CD14-positive monocyte (primary cell): ENCODE data around the gene ROBO2. TPM values are rescaled to one million over a fixed set of nuclear protein-coding genes. Genes with fewer than 3 reads are reported as not detected.

Source experiments
- DNase-seq, 3 donors: peaks; one replicate each; pipeline ENCODE4 v3.0.0-alpha.2; 2011 to 2022
- H2AFZ ChIP-seq: 2 replicates; pipeline ENCODE4 v1.6.0; 2012; ENCODE audit warnings: mild to moderate bottlenecking, low read depth, low read length, inconsistent platforms; ENCODE audit not compliant: insufficient read depth, poor library complexity, severe bottlenecking
- H3K27ac ChIP-seq, 2 donors: 1 replicate in 1 of 2; 2 replicates in 1 of 2; pipeline ENCODE4 v1.5.1; 2012 to 2013; ENCODE audit warnings: low read length in 2 of 2, control low read depth in 1 of 2, inconsistent platforms in 1 of 2, low read depth in 1 of 2, mild to moderate bottlenecking in 1 of 2
- H3K27me3 ChIP-seq, 2 donors: one replicate each; pipeline versions ENCODE4 v1.6.0 to v1.6.1; 2011 to 2013; ENCODE audit warnings: low read length in 2 of 2; ENCODE audit not compliant: control insufficient read depth in 2 of 2, insufficient read depth in 2 of 2
- H3K36me3 ChIP-seq, 2 donors: replicated peaks in 1 of 2; 1 replicate in 1 of 2; 2 replicates in 1 of 2; pipeline versions ENCODE4 v1.5.1 to v1.6.1; 2012 to 2013; ENCODE audit warnings: low read length in 2 of 2, control low read depth in 1 of 2, inconsistent platforms in 1 of 2, mild to moderate bottlenecking in 1 of 2; ENCODE audit not compliant: insufficient read depth in 2 of 2, control insufficient read depth in 1 of 2
- H3K4me1 ChIP-seq, 2 donors: 1 replicate in 1 of 2; 2 replicates in 1 of 2; pipeline versions ENCODE4 v1.5.1 to v1.6.1; 2012 to 2013; ENCODE audit warnings: low read length in 2 of 2, control low read depth in 1 of 2, inconsistent platforms in 1 of 2, mild to moderate bottlenecking in 1 of 2, moderate library complexity in 1 of 2; ENCODE audit not compliant: insufficient read depth in 2 of 2, control insufficient read depth in 1 of 2
- H3K4me2 ChIP-seq: replicated peaks from 2 replicates; pipeline ENCODE3; 2012; ENCODE audit warnings: low read length, moderate library complexity, mild to moderate bottlenecking; ENCODE audit not compliant: poor library complexity, severe bottlenecking; ENCODE audit errors: extremely low read depth
- H3K4me3 ChIP-seq, 3 experiments: fragments of 200-600 bp in 1 of 3; sonication (generic) in 1 of 3; replicated peaks in 1 of 3; 1 replicate in 2 of 3; 2 replicates in 1 of 3; pipeline ENCODE4 v1.5.1; 2011 to 2013; ENCODE audit warnings: low read length in 3 of 3, mild to moderate bottlenecking in 3 of 3, control low read depth in 2 of 3, low read depth in 2 of 3, inconsistent platforms in 1 of 3, moderate library complexity in 1 of 3
- H3K79me2 ChIP-seq: 2 replicates; pipeline ENCODE4 v1.6.0; 2012; ENCODE audit warnings: mild to moderate bottlenecking, control low read depth, inconsistent platforms, low read length, moderate library complexity; ENCODE audit not compliant: insufficient read depth
- H3K9ac ChIP-seq: 2 replicates; pipeline ENCODE4 v1.6.0; 2017; ENCODE audit warnings: low read length, mild to moderate bottlenecking; ENCODE audit not compliant: insufficient read depth, poor library complexity, severe bottlenecking
- H3K9me3 ChIP-seq, 2 donors: replicated peaks in 1 of 2; 1 replicate in 1 of 2; 2 replicates in 1 of 2; pipeline versions ENCODE4 v1.5.1 to v1.6.1; 2012 to 2013; ENCODE audit warnings: low read length in 2 of 2, control low read depth in 1 of 2; ENCODE audit not compliant: control insufficient read depth in 1 of 2, insufficient read depth in 1 of 2
- H4K20me1 ChIP-seq: 2 replicates; pipeline ENCODE4 v1.6.0; 2012; ENCODE audit warnings: mild to moderate bottlenecking, low read length, control low read depth, moderate library complexity; ENCODE audit not compliant: insufficient read depth
- H3K27ac Mint-ChIP-seq, 7 donors: one replicate each; pipeline ENCODE4 v1.8.0; 2020; ENCODE audit warnings: mild to moderate bottlenecking in 7 of 7, mixed read lengths in 7 of 7, moderate library complexity in 6 of 7, inconsistent platforms in 2 of 7
- H3K27me3 Mint-ChIP-seq, 3 donors: one replicate each; pipeline ENCODE4 v1.8.0; 2021 to 2022; ENCODE audit warnings: low read depth in 3 of 3, mild to moderate bottlenecking in 3 of 3, mixed read lengths in 3 of 3, moderate library complexity in 3 of 3, inconsistent platforms in 1 of 3
- H3K36me3 Mint-ChIP-seq, 2 donors: one replicate each; pipeline ENCODE4 v1.8.0; 2020; ENCODE audit warnings: mixed read lengths in 2 of 2, inconsistent platforms in 1 of 2, mild to moderate bottlenecking in 1 of 2
- H3K4me1 Mint-ChIP-seq: one replicate; pipeline ENCODE4 v1.8.0; 2020; ENCODE audit warnings: mild to moderate bottlenecking, mixed read lengths
- H3K4me3 Mint-ChIP-seq, 2 donors: one replicate each; pipeline ENCODE4 v1.8.0; 2020; ENCODE audit warnings: mild to moderate bottlenecking in 2 of 2, mixed read lengths in 2 of 2, moderate library complexity in 1 of 2
- H3K9me3 Mint-ChIP-seq, 7 donors: one replicate each; pipeline ENCODE4 v1.8.0; 2020 to 2022; ENCODE audit warnings: mixed read lengths in 7 of 7, mild to moderate bottlenecking in 6 of 7, moderate library complexity in 6 of 7, inconsistent platforms in 2 of 7
- CTCF ChIP-seq: fragments of 200-600 bp; IDR thresholded peaks from one replicate; pipeline ENCODE4 v1.8.0; 2022; ENCODE audit warnings: antibody characterized with exemption, mild to moderate bottlenecking
- WGBS: methylation state at CpG from one replicate; pipeline ENCODE4 v1.1.5; 2013; ENCODE audit warnings: missing lambda C conversion rate; ENCODE audit not compliant: insufficient coverage; 5-methylcytosine and 5-hydroxymethylcytosine counted together
- intact Hi-C, 2 donors: fragments of 100-400 bp; cut with micrococcal nuclease; formaldehyde crosslinking; loops; one replicate each; pipeline versions ENCODE4 v1.15.0 to v1.15.1; 2023
- polyA plus RNA-seq, 3 donors: library from polyadenylated mRNA; depleted of rRNA in 1 of 3; unstranded in 2 of 3; stranded (reverse) in 1 of 3; fragments of 300-500 nt in 2 of 3; fragments of >200 nt in 1 of 3; fragmentation: Illumina TruSeq in 2 of 3; gene quantifications; 1 replicate in 2 of 3; 2 replicates in 1 of 3; pipeline ENCODE4 v1.2.3, GENCODE V29; 2012 to 2021

Gene ROBO2
- polyA plus RNA-seq, 3 donors: not detected

GRCh38 chr3:77081240-77081661 is 41.4 kb downstream of the ROBO2 start:
- intact Hi-C loops: no loop called here
- Histone ChIP-seq H4K20me1 (no peaks in the 10 kb centered on the region), H3K79me2 (no peaks in the 10 kb centered on the region), H3K27ac (no peak overlapping the region), H3K4me3 (no peak overlapping the region), H3K9me3 (no peaks in the 10 kb centered on the region), H3K36me3 (no peaks in the 10 kb centered on the region), H3K9ac (no peak overlapping the region), H3K4me2 (no peak overlapping the region), H3K4me1 (no peaks in the 10 kb centered on the region), H2AFZ (no peak overlapping the region), H3K27me3 (no peaks in the 10 kb centered on the region)
- no peaks in the 10 kb centered on the region for H3K36me3 Mint-ChIP-seq
- TF ChIP-seq CTCF: no peak
- no peak overlapping the region for H3K27ac Mint-ChIP-seq
- H3K4me3 Mint-ChIP-seq: no peak overlapping the region
- no peaks in the 10 kb centered on the region for H3K4me1 Mint-ChIP-seq
- no peak for DNase-seq
- 78% methylated on average over 2 of the region's 3 CpGs for WGBS
- peaks cover 0 to 2% (median 0%) of the 10 kb centered on the region in 3 donors for H3K27me3 Mint-ChIP-seq
- no peaks in the 10 kb centered on the region for H3K9me3 Mint-ChIP-seq

GRCh38 chr3:77084511-77084910 is 44.6 kb downstream of the ROBO2 start:
- H3K9ac ChIP-seq: no peak overlapping the region
- TF ChIP-seq CTCF: no peak
- H3K36me3 ChIP-seq: no peaks in the 10 kb centered on the region
- H3K27me3 ChIP-seq: no peaks in the 10 kb centered on the region
- no peak overlapping the region for H3K27ac ChIP-seq
- H3K27me3 Mint-ChIP-seq: no peaks in the 10 kb centered on the region
- no peak overlapping the region for H3K27ac Mint-ChIP-seq
- no peaks in the 10 kb centered on the region for H4K20me1 ChIP-seq
- no peaks in the 10 kb centered on the region for H3K4me1 ChIP-seq
- no peaks in the 10 kb centered on the region for H3K36me3 Mint-ChIP-seq
- H3K4me1 Mint-ChIP-seq: no peaks in the 10 kb centered on the region
- intact Hi-C loops: no loop called here
- no peaks in the 10 kb centered on the region for H3K9me3 ChIP-seq
- H3K79me2 ChIP-seq: no peaks in the 10 kb centered on the region
- no peaks in the 10 kb centered on the region for H3K9me3 Mint-ChIP-seq
- no peak overlapping the region for H2AFZ ChIP-seq
- H3K4me2 ChIP-seq: no peak overlapping the region
- no CpG with 5 or more reads among the region's 2 CpGs for WGBS
- no peak overlapping the region for H3K4me3 Mint-ChIP-seq
- DNase-seq: no peak
- H3K4me3 ChIP-seq: no peak overlapping the region
